ENCODE results near the gene TRAF3IP1. TPM values are rescaled to one million over a fixed set of nuclear protein-coding genes. Genes with fewer than 3 reads are reported as not detected.

The TRAF3IP1 gene
- total RNA-seq, 1 experiment from 2014 or later: 8.2 TPM

- Histone ChIP-seq H4K20me1 (ENCODE audit: low read length) (no peaks in the 10 kb centered on the region), H3K9me2 (replicated peaks; ENCODE audit: low read length) (no peaks in the 10 kb centered on the region), H2AFZ (ENCODE audit: low read length) (no peak overlapping the region), H3K36me3 (ENCODE audit: low read depth, low read length) (peaks cover 18% of the 10 kb centered on the region), H3K4me1 (ENCODE audit: insufficient read depth, low read length) (no peaks in the 10 kb centered on the region), H3K4me3 (ENCODE audit: low read length) (no peak overlapping the region), H3K79me2 (ENCODE audit: low read length) (no peaks in the 10 kb centered on the region), H3F3A (ENCODE audit: low read length, unreplicated experiment) (no peaks in the 10 kb centered on the region), H3K27ac (ENCODE audit: low read length) (no peak overlapping the region), H3K4me2 (ENCODE audit: low read length) (no peak overlapping the region), H3K9ac (ENCODE audit: low read length) (no peak overlapping the region), H3K27me3 (ENCODE audit: low read length) (no peaks in the 10 kb centered on the region), H3K9me3 (ENCODE audit: low read length) (no peaks in the 10 kb centered on the region)
- ChIA-PET CTCF (no interaction called here), POLR2A (ENCODE audit: unreplicated experiment) (no interaction called here)
- DNase-seq (no peak), ATAC-seq (no peak)
- TF ChIP-seq CTCF (conservative IDR thresholded peaks at IDR 0.05; ENCODE audit: low read depth, low read length) (no peak), EZH2 (IDR thresholded peaks at IDR 0.05; ENCODE audit: low read length, unreplicated experiment) (no peak), EZH2phosphoT487 (IDR thresholded peaks at IDR 0.05; ENCODE audit: borderline replicate concordance, low read length) (no peak)
- intact Hi-C loops (cut with micrococcal nuclease): no loop called here
- BruUV-seq (replicated peaks): no TSS peak
Measured at GRCh38 chr2:238351315-238351714, 31.0 kb downstream of the TRAF3IP1 start.

DNA sequence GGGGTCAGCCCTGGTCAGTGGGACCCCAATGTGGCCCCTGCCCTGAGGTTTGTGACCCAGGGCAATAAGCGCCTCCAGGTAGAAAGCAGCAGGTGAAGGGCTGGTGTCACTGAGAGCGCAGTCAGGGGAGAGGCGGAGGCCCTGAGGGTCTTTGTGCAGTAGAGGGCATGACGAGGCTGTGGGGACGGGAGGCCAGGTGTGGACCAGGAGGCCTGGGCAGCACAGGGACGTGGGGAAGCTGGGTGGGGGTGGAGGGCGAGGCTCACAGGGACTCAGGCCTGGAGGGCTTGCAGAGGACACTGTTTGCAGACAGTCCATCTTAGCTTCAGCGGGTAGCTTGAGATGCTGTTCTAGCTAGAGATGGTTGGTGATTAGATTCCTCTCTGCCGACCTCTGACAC, 32.0 kb downstream of the TRAF3IP1 start:
- ATAC-seq: no peak
- Histone ChIP-seq H3K9me3 (ENCODE audit: low read length) (no peaks in the 10 kb centered on the region), H3K4me1 (ENCODE audit: insufficient read depth, low read length) (no peaks in the 10 kb centered on the region), H3K79me2 (ENCODE audit: low read length) (no peaks in the 10 kb centered on the region), H3K27ac (ENCODE audit: low read length) (no peak overlapping the region), H3K9ac (ENCODE audit: low read length) (no peak overlapping the region), H3F3A (ENCODE audit: low read length, unreplicated experiment) (no peaks in the 10 kb centered on the region), H4K20me1 (ENCODE audit: low read length) (no peaks in the 10 kb centered on the region), H3K4me3 (ENCODE audit: low read length) (no peak overlapping the region), H3K27me3 (ENCODE audit: low read length) (no peaks in the 10 kb centered on the region), H3K36me3 (ENCODE audit: low read depth, low read length) (peaks cover 18% of the 10 kb centered on the region), H3K9me2 (replicated peaks; ENCODE audit: low read length) (no peaks in the 10 kb centered on the region), H3K4me2 (ENCODE audit: low read length) (no peak overlapping the region), H2AFZ (ENCODE audit: low read length) (no peak overlapping the region)
- POLR2A ChIA-PET (ENCODE audit: unreplicated experiment): no interaction called here
- TF ChIP-seq EZH2 (IDR thresholded peaks at IDR 0.05; ENCODE audit: low read length, unreplicated experiment): no peak
- CTCF ChIA-PET: no interaction called here
- BruUV-seq (replicated peaks): no TSS peak
- intact Hi-C loops (cut with micrococcal nuclease): no loop called here
- DNase-seq: no peak

DNA sequence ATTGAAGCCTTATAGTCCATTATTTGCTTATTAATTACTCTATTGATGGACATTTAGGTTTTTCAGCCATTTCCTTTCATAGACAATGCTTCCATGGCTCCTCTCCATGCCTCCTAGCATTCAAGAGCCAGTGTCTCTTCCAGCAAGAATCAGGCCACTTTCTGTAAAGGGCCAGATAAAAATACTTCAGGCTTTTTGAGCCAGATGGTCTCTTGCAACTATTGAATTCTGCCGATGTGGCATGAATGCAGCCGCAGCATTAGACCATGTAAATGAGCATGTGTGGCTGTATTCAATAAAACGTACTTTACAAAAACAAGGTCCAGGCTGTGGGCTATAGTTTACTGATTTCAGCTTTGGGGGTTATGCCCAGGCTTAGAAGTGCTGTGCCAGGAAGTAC, 38.5 kb downstream of the TRAF3IP1 start:
- H3K27me3 ChIP-seq (ENCODE audit: low read length): no peaks in the 10 kb centered on the region
- DNase-seq (no peak), ATAC-seq (no peak)
- TF ChIP-seq CTCF (conservative IDR thresholded peaks at IDR 0.05; ENCODE audit: low read depth, low read length) (no peak), EZH2 (IDR thresholded peaks at IDR 0.05; ENCODE audit: low read length, unreplicated experiment) (no peak)
- H3K36me3 ChIP-seq (ENCODE audit: low read depth, low read length): peaks cover 2% of the 10 kb centered on the region; the same call in 1 of the 2 replicates
- H3K79me2 ChIP-seq (ENCODE audit: low read length): no peaks in the 10 kb centered on the region
- no peaks in the 10 kb centered on the region for H3K9me2 ChIP-seq (replicated peaks; ENCODE audit: low read length)
- no peak overlapping the region for H3K9ac ChIP-seq (ENCODE audit: low read length)
- H3K4me1 ChIP-seq (ENCODE audit: insufficient read depth, low read length): no peaks in the 10 kb centered on the region
- H3K4me3 ChIP-seq (ENCODE audit: low read length): no peak overlapping the region
- no TSS peak for BruUV-seq (replicated peaks)
- no peak overlapping the region for H2AFZ ChIP-seq (ENCODE audit: low read length)
- no peaks in the 10 kb centered on the region for H4K20me1 ChIP-seq (ENCODE audit: low read length)
- no peak overlapping the region for H3K27ac ChIP-seq (ENCODE audit: low read length)
- POLR2A ChIA-PET (ENCODE audit: unreplicated experiment): no interaction called here
- CTCF ChIA-PET: no interaction called here
- H3K9me3 ChIP-seq (ENCODE audit: low read length): no peaks in the 10 kb centered on the region
- intact Hi-C loops (cut with micrococcal nuclease): no loop called here
- H3K4me2 ChIP-seq (ENCODE audit: low read length): no peak overlapping the region
- H3F3A ChIP-seq (ENCODE audit: low read length, unreplicated experiment): no peaks in the 10 kb centered on the region
